ENCODE results near the gene RNU6-1. TPM values are rescaled to one million over a fixed set of nuclear protein-coding genes. Genes with fewer than 3 reads are reported as not detected.

The RNU6-1 gene
- total RNA-seq, 3 donors from 2014 or later: not detected

DNA sequence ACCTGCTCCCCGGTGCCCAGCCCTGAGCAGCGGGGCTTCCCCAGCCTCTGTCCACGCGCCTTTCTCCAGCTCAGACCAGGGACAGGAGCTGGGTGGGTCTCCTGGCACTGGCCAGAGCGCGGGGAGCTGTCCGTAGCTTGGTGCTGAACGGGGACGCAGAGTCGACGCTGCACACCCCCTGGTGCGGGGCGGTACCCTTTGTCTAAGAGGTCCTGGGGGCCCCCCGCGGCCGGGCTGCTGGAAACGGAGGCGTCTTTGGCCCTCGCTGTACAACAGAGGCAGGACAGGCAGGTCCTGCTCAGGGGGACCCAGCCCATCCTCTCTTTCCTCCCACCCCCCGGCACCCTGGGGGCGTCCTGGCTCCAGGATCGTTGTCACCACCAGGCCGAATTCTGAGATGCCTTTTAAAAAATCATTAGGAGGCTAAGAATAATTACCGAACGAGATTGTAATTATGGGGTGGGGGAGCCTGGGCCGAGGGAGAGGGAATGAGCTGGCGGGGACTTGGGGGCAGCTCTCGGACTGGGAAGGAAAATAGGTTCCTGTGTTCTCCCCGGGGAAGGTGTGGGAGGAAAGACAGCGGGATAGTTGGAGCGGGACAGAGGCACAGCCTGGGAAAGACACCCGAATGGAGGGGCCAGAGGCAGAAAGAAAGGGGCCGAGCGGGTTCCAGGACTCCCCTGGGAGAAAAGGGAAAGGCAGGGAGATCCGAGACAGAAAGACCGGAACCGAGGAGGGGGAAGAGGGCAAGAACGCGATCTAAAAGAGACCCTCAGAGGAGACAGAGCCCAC, 18.7 kb downstream of the RNU6-1 start:
- Histone ChIP-seq H3K9me3 (no peaks in the 10 kb centered on the region), H3K36me3 (no peaks in the 10 kb centered on the region), H3K27me3 (peaks cover 21 to 83% of the 10 kb centered on the region in 2 donors), H3K4me1 (peaks cover 7 to 18% of the 10 kb centered on the region in 2 donors), H3K4me3 (no peak overlapping the region), H3K27ac (no peak overlapping the region)
- TF ChIP-seq POLR2A (IDR thresholded peaks at IDR 0.05) (no peak), POLR2AphosphoS5 (IDR thresholded peaks at IDR 0.05) (no peak)
- TF ChIP-seq, protein P1, sequence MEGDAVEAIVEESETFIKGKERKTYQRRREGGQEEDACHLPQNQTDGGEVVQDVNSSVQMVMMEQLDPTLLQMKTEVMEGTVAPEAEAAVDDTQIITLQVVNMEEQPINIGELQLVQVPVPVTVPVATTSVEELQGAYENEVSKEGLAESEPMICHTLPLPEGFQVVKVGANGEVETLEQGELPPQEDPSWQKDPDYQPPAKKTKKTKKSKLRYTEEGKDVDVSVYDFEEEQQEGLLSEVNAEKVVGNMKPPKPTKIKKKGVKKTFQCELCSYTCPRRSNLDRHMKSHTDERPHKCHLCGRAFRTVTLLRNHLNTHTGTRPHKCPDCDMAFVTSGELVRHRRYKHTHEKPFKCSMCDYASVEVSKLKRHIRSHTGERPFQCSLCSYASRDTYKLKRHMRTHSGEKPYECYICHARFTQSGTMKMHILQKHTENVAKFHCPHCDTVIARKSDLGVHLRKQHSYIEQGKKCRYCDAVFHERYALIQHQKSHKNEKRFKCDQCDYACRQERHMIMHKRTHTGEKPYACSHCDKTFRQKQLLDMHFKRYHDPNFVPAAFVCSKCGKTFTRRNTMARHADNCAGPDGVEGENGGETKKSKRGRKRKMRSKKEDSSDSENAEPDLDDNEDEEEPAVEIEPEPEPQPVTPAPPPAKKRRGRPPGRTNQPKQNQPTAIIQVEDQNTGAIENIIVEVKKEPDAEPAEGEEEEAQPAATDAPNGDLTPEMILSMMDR (IDR thresholded peaks at IDR 0.05): no peak
- intact Hi-C loops (cut with DNase I; ENCODE audit: low total_unique reads): no loop called here
- no peak for DNase-seq (ENCODE audit: low spot score in 2 of 2)

- Histone ChIP-seq H3K4me1 (peaks cover 7 to 13% of the 10 kb centered on the region in 2 donors), H3K36me3 (no peaks in the 10 kb centered on the region), H3K4me3 (no peak overlapping the region), H3K9me3 (peaks cover 0 to 5% of the 10 kb centered on the region in 2 donors), H3K27me3 (peaks cover 21 to 75% of the 10 kb centered on the region in 2 donors), H3K27ac (no peak overlapping the region)
- DNase-seq (ENCODE audit: low spot score in 2 of 2): no peak
- TF ChIP-seq, protein P1 (IDR thresholded peaks at IDR 0.05): no peak
- no peak for TF ChIP-seq POLR2A (IDR thresholded peaks at IDR 0.05)
- no peak for TF ChIP-seq POLR2AphosphoS5 (IDR thresholded peaks at IDR 0.05)
- intact Hi-C loops (cut with DNase I; ENCODE audit: low total_unique reads): no loop called here
Measured at GRCh38 chr15:67820122-67820991, 19.5 kb downstream of the RNU6-1 start.

DNA sequence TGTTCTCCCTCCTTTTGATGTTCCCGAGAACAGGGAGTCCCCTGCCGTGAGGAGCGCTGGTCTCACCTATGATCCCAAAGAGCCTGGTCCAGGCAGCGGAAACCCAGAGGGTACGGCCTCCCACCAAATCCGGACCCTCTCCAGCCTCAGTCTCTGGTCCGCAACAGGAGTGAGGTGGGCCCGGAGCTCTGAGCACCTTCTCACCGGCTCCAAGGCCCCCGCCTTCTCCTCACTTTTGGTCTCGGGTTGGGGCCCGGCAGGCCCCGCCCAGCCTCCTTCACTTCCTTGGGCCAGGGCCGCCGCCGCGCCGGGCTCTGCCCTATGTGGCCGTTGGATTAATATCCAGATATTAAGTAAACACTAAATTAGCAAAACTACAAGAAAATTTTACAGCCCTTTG, 20.2 kb downstream of the RNU6-1 start:
- intact Hi-C loops (cut with DNase I; ENCODE audit: low total_unique reads): no loop called here
- H3K9me3 ChIP-seq: peaks cover 0 to 10% of the 10 kb centered on the region in 2 donors
- H3K27me3 ChIP-seq: peaks cover 21 to 68% of the 10 kb centered on the region in 2 donors

DNA sequence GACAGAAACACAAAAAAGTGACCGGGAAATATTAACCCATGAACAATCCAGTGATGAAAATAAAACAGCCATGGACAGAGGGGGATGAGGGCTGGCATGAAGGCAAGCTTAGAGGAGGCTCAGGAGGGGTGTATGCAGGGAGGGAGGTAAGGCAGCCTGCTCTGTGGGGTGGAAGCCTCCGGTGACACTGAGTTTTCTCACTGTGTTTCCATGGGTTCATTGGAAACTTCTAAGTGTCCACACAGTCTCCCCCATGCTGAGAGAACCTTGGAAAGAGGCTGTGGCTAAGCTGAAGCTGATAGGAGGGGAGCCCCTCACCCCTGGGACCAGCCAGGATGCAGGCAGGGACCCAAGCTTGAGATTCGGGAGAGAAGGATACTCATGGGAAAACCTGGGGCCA, 21.4 kb downstream of the RNU6-1 start:
- peaks cover 0 to 10% of the 10 kb centered on the region in 2 donors for H3K9me3 ChIP-seq
- peaks cover 6 to 7% of the 10 kb centered on the region in 2 donors for H3K4me1 ChIP-seq
- no peak for TF ChIP-seq POLR2A (IDR thresholded peaks at IDR 0.05)
- TF ChIP-seq POLR2AphosphoS5 (IDR thresholded peaks at IDR 0.05): no peak
- TF ChIP-seq, protein P1 (IDR thresholded peaks at IDR 0.05): no peak
- DNase-seq (ENCODE audit: low spot score in 2 of 2): peak in 1 of 2 donors; percentile 27
- peaks cover 19 to 56% of the 10 kb centered on the region in 2 donors for H3K27me3 ChIP-seq
- intact Hi-C loops (cut with DNase I; ENCODE audit: low total_unique reads): no loop called here
- no peak overlapping the region for H3K27ac ChIP-seq
- H3K36me3 ChIP-seq: no peaks in the 10 kb centered on the region
- no peak overlapping the region for H3K4me3 ChIP-seq

More for the DNA sequence above, 20.2 kb downstream of the RNU6-1 start:
- Histone ChIP-seq H3K27ac (no peak overlapping the region), H3K36me3 (no peaks in the 10 kb centered on the region), H3K4me3 (no peak overlapping the region), H3K4me1 (peaks cover 7 to 9% of the 10 kb centered on the region in 2 donors)
- DNase-seq (ENCODE audit: low spot score in 2 of 2): no peak
- TF ChIP-seq, protein P1 (IDR thresholded peaks at IDR 0.05): no peak
- TF ChIP-seq POLR2AphosphoS5 (IDR thresholded peaks at IDR 0.05): no peak
- no peak for TF ChIP-seq POLR2A (IDR thresholded peaks at IDR 0.05)

Data from breast epithelium (tissue), 4 donors.